K562 (cell line): ENCODE measurements around the gene AP1G1. TPM values are rescaled to one million over a fixed set of nuclear protein-coding genes. Genes with fewer than 3 reads are reported as not detected.

Source experiments
- ARID1B ChIP-seq: fragments of 450-650 bp; IDR thresholded peaks from 2 replicates; pipeline ENCODE4 v1.6.1; 2016; ENCODE audit warnings: antibody characterized with exemption, mild to moderate bottlenecking, inconsistent platforms
- CBFA2T3 ChIP-seq: fragments of 450-650 bp; IDR thresholded peaks from 2 replicates; pipeline ENCODE4 v1.6.1; 2017
- EP300 ChIP-seq: IDR thresholded peaks from 2 replicates; pipeline ENCODE4 v1.6.1; 2012; ENCODE audit warnings: low read length, improper control_type of control experiment
- FOXA3 ChIP-seq, 2 experiments: fragments of 450-650 bp in 1 of 2; sonication (generic) in 1 of 2; formaldehyde crosslinking; IDR thresholded peaks in 1 of 2; conservative IDR thresholded peaks in 1 of 2; 2 replicates each; pipeline versions ENCODE4 v1.4.0 to v1.8.0; 2020 to 2022; ENCODE audit warnings: mild to moderate bottlenecking in 2 of 2, missing genetic modification reagents in 1 of 2
- HMG20A ChIP-seq: fragments of 450-650 bp; formaldehyde crosslinking; conservative IDR thresholded peaks from 2 replicates; pipeline ENCODE4 v1.4.0; 2020; ENCODE audit warnings: mild to moderate bottlenecking, mixed read lengths
- MTA2 ChIP-seq: fragments of 450-650 bp; IDR thresholded peaks from 2 replicates; pipeline ENCODE4 v1.6.1; 2016; ENCODE audit warnings: low read depth
- NCOR1 ChIP-seq: fragments of 450-650 bp; IDR thresholded peaks from 2 replicates; pipeline ENCODE4 v1.6.1; 2016; ENCODE audit warnings: mild to moderate bottlenecking, moderate library complexity
- NEUROD1 ChIP-seq: fragments of 150-350 bp; IDR thresholded peaks from 2 replicates; pipeline ENCODE4 v1.6.1; 2014; ENCODE audit warnings: borderline replicate concordance, low read length, low read depth; ENCODE audit not compliant: partially characterized antibody
- NFE2L1 ChIP-seq: fragments of 450-650 bp; IDR thresholded peaks from 2 replicates; pipeline ENCODE4 v1.6.1; 2016; ENCODE audit warnings: missing genetic modification characterization, low read depth, mild to moderate bottlenecking, missing compliant biosample characterization, moderate library complexity, borderline replicate concordance
- PTTG1 ChIP-seq: fragments of 450-650 bp; IDR thresholded peaks from 2 replicates; pipeline ENCODE4 v1.6.1; 2016; ENCODE audit warnings: low read depth, mild to moderate bottlenecking, missing genetic modification characterization, missing compliant biosample characterization
- SMARCA4 ChIP-seq: fragments of 450-650 bp; IDR thresholded peaks from 2 replicates; pipeline ENCODE4 v1.6.1; 2016
- SP1 ChIP-seq: sonication (generic); formaldehyde crosslinking; IDR thresholded peaks from 2 replicates; pipeline ENCODE4 v1.8.1; 2022; ENCODE audit warnings: mild to moderate bottlenecking, missing genetic modification reagents
- SRSF7 ChIP-seq: fragments of 200-400 bp; formaldehyde crosslinking; optimal IDR thresholded peaks from 2 replicates; pipeline ENCODE3; 2017; ENCODE audit warnings: mild to moderate bottlenecking, low read depth, low read length
- TCF7L2 ChIP-seq: fragments of 150-350 bp; IDR thresholded peaks from 2 replicates; pipeline ENCODE4 v1.6.1; 2016; ENCODE audit warnings: low read depth, mild to moderate bottlenecking, low read length, moderate library complexity
- ZFP1 ChIP-seq: fragments of 450-650 bp; formaldehyde crosslinking; IDR thresholded peaks from 2 replicates; pipeline ENCODE4 v1.4.0; 2020; ENCODE audit warnings: mild to moderate bottlenecking, mixed read lengths
- ZNF316 ChIP-seq: fragments of 450-650 bp; IDR thresholded peaks from 2 replicates; pipeline ENCODE4 v1.6.1; 2016
- ZNF644 ChIP-seq: fragments of 200-800 bp; sonication (Bioruptor generic); IDR thresholded peaks from 2 replicates; pipeline ENCODE4 v1.6.1; 2016; ENCODE audit warnings: low read depth, missing genetic modification characterization, missing compliant biosample characterization
- polyA plus RNA-seq, 8 experiments: library from polyadenylated mRNA; depleted of rRNA in 4 of 8; stranded (reverse) in 5 of 8; unstranded in 3 of 8; fragments of >200 nt; fragmentation: Nextera tagmentation in 2 of 8; fragmentation: Illumina TruSeq in 1 of 8; extraction: Ambion mirVana in 2 of 8; extraction: Trizol in 1 of 8; gene quantifications; 2 replicates each; pipeline versions ENCODE4 v1.2.1 to v1.2.3, GENCODE V29; 2011 to 2014; ENCODE audit warnings: inconsistent platforms in 1 of 8, missing spikeins in 1 of 8
- total RNA-seq, 7 experiments: library from RNA; depleted of rRNA in 6 of 7; stranded (reverse); fragments of >200 nt in 6 of 7; fragmentation: Illumina TruSeq in 2 of 7; extraction: Trizol in 2 of 7; gene quantifications; 2 replicates each; pipeline versions ENCODE4 v1.2.1 to v1.2.3, GENCODE V29; 2011 to 2021; ENCODE audit warnings: low replicate concordance in 1 of 7
- TF ChIP-seq, protein P1 (sequence below), 2 experiments: fragments of 250-450 bp in 1 of 2; fragments of 450-650 bp in 1 of 2; sonication (Bioruptor Pico) in 1 of 2; IDR thresholded peaks; 2 replicates each; pipeline versions ENCODE4 v1.6.1 to v1.8.0; 2016 to 2021; ENCODE audit warnings: mild to moderate bottlenecking in 2 of 2, moderate library complexity in 2 of 2, missing compliant biosample characterization in 1 of 2, missing genetic modification characterization in 1 of 2
- TF ChIP-seq, protein P2 (sequence below): fragments of 250-450 bp; sonication (Bioruptor Pico); IDR thresholded peaks from 2 replicates; pipeline ENCODE4 v1.5.1; 2021; ENCODE audit warnings: mild to moderate bottlenecking
- TF ChIP-seq, protein P3 (sequence below): sonication (generic); formaldehyde crosslinking; IDR thresholded peaks from 2 replicates; pipeline ENCODE4 v1.8.0; 2022; ENCODE audit warnings: mild to moderate bottlenecking, missing genetic modification reagents, borderline replicate concordance
- TF ChIP-seq, protein P4 (sequence below): sonication (generic); formaldehyde crosslinking; IDR thresholded peaks from 2 replicates; pipeline ENCODE4 v1.4.0; 2020; ENCODE audit warnings: mild to moderate bottlenecking, missing genetic modification reagents

The AP1G1 gene
- total and polyA plus RNA-seq, 9 of the 15 experiments (the other 6 are each of a cell fraction or from before 2014, with no cell fraction given) = 7.0 to 59.2 (median 42.0) TPM

DNA sequence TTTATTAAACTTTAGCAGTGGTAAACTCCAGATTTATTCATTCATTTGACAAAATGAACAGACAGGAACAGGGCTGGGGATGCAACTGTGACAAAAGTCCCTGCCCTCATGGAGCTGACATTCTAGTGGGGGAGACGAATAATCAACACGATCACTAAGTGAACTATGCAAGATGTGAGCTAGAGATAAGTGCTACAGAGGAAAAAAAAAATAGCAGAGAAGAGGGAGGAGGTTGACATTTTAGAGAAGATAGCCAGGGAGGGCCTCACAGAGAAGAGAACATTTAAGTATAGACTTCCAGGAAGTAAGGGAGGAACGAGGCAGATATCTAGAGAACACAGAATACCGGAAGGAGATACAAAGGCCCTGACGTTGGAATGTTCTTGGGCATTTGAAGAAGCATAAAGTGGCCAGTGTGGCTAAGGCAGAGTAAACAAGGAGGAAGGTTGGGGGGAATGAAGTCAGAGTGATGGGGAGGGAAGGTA, 17.9 kb upstream of the AP1G1 start (continued):
- TF ChIP-seq HMG20A (CRISPR knock-in tag) (no peak), PTTG1 (tag) (no peak), SP1 (CRISPR knock-in tag) (no peak), ZFP1 (CRISPR knock-in tag) (no peak), FOXA3 (CRISPR knock-in tag; conservative IDR thresholded peaks at IDR 0.05 in 1 of 2, IDR thresholded peaks at IDR 0.05 in 1 of 2) (peak; percentile 56 to 62; a peak in 3 of 4 replicates), NCOR1 (peak; percentile 39; the same call in 1 of the 2 replicates), EP300 (peak; percentile 51; the same call in 1 of the 2 replicates), SMARCA4 (peak; percentile 70; the same call in 1 of the 2 replicates), SRSF7 (no peak), TCF7L2 (no peak), NEUROD1 (no peak), CBFA2T3 (peak; percentile 84), ARID1B (peak; percentile 79), NFE2L1 (no peak), ZNF316 (peak; percentile 95), ZNF644 (no peak), MTA2 (0 out of 2 replicates have a peak, but pooled peaks have one; percentile 20)
- TF ChIP-seq, protein P1, sequence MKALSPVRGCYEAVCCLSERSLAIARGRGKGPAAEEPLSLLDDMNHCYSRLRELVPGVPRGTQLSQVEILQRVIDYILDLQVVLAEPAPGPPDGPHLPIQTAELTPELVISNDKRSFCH (CRISPR knock-in tag; IDR thresholded peaks at IDR 0.05) = no peak
- TF ChIP-seq, protein P1 (tag; IDR thresholded peaks at IDR 0.05) = 0 out of 2 replicates have a peak, but pooled peaks have one; percentile 13
- TF ChIP-seq, protein P2, sequence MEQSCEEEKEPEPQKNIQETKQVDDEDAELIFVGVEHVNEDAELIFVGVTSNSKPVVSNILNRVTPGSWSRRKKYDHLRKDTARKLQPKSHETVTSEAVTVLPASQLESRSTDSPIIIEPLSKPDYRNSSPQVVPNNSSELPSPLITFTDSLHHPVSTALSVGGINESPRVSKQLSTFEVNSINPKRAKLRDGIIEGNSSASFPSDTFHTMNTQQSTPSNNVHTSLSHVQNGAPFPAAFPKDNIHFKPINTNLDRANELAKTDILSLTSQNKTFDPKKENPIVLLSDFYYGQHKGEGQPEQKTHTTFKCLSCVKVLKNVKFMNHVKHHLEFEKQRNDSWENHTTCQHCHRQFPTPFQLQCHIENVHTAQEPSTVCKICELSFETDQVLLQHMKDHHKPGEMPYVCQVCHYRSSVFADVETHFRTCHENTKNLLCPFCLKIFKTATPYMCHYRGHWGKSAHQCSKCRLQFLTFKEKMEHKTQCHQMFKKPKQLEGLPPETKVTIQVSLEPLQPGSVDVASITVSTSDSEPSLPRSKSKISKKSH (CRISPR knock-in tag) = no peak
- TF ChIP-seq, protein P3, sequence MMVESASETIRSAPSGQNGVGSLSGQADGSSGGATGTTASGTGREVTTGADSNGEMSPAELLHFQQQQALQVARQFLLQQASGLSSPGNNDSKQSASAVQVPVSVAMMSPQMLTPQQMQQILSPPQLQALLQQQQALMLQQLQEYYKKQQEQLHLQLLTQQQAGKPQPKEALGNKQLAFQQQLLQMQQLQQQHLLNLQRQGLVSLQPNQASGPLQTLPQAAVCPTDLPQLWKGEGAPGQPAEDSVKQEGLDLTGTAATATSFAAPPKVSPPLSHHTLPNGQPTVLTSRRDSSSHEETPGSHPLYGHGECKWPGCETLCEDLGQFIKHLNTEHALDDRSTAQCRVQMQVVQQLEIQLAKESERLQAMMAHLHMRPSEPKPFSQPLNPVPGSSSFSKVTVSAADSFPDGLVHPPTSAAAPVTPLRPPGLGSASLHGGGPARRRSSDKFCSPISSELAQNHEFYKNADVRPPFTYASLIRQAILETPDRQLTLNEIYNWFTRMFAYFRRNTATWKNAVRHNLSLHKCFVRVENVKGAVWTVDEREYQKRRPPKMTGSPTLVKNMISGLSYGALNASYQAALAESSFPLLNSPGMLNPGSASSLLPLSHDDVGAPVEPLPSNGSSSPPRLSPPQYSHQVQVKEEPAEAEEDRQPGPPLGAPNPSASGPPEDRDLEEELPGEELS (CRISPR knock-in tag) = no peak
- TF ChIP-seq, protein P4, sequence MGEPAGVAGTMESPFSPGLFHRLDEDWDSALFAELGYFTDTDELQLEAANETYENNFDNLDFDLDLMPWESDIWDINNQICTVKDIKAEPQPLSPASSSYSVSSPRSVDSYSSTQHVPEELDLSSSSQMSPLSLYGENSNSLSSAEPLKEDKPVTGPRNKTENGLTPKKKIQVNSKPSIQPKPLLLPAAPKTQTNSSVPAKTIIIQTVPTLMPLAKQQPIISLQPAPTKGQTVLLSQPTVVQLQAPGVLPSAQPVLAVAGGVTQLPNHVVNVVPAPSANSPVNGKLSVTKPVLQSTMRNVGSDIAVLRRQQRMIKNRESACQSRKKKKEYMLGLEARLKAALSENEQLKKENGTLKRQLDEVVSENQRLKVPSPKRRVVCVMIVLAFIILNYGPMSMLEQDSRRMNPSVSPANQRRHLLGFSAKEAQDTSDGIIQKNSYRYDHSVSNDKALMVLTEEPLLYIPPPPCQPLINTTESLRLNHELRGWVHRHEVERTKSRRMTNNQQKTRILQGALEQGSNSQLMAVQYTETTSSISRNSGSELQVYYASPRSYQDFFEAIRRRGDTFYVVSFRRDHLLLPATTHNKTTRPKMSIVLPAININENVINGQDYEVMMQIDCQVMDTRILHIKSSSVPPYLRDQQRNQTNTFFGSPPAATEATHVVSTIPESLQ (CRISPR knock-in tag) = no peak
